CD4-positive, CD25-positive, alpha-beta regulatory T cell (primary cell): Measurements from ENCODE around the gene ARID5A. TPM values are rescaled to one million over a fixed set of nuclear protein-coding genes. Genes with fewer than 3 reads are reported as not detected.

ENCODE experiments used
- ATAC-seq, 2 donors: fragments of 150-1000 bp; cut with Tn5 transposase; one replicate each; pipeline ENCODE4 v1.10.0; 2021; ENCODE audit warnings: low read depth in 2 of 2, moderate number of reproducible peaks in 2 of 2, moderate library complexity in 1 of 2
- DNase-seq, 3 donors: peaks; one replicate each; pipeline versions ENCODE4 v3.0.0 to v3.0.0-alpha.2; 2012 to 2022; ENCODE audit warnings: mixed read lengths in 1 of 3
- H3K27ac ChIP-seq: one replicate; pipeline ENCODE4 v1.7.0; 2013; ENCODE audit warnings: mild to moderate bottlenecking, low read length; ENCODE audit not compliant: insufficient read depth, poor library complexity, severe bottlenecking
- H3K27me3 ChIP-seq: one replicate; pipeline ENCODE4 v1.7.0; 2013; ENCODE audit warnings: low read length; ENCODE audit not compliant: control insufficient read depth, insufficient read depth
- H3K36me3 ChIP-seq: one replicate; pipeline ENCODE4 v1.7.0; 2013; ENCODE audit warnings: mild to moderate bottlenecking, low read length, moderate library complexity; ENCODE audit not compliant: control insufficient read depth, insufficient read depth
- H3K4me1 ChIP-seq: 2 replicates; pipeline ENCODE4 v1.7.0; 2013; ENCODE audit warnings: mild to moderate bottlenecking, low read length; ENCODE audit not compliant: insufficient read depth, control insufficient read depth, poor library complexity, severe bottlenecking
- H3K4me3 ChIP-seq: one replicate; pipeline ENCODE4 v1.7.0; 2013; ENCODE audit warnings: low read depth, mild to moderate bottlenecking, low read length, moderate library complexity
- H3K9me3 ChIP-seq, 2 experiments: 1 replicate in 1 of 2; 2 replicates in 1 of 2; pipeline ENCODE4 v1.7.0; 2013; ENCODE audit warnings: low read length in 2 of 2, mild to moderate bottlenecking in 1 of 2, moderate library complexity in 1 of 2; ENCODE audit not compliant: control insufficient read depth in 2 of 2
- H3K27ac Mint-ChIP-seq, 3 donors: one replicate each; pipeline ENCODE4 v1.8.0; 2020 to 2022; ENCODE audit warnings: mild to moderate bottlenecking in 3 of 3, mixed read lengths in 3 of 3, moderate library complexity in 2 of 3
- H3K27me3 Mint-ChIP-seq: one replicate; pipeline ENCODE4 v1.8.0; 2022; ENCODE audit warnings: mild to moderate bottlenecking, mixed read lengths
- H3K36me3 Mint-ChIP-seq: one replicate; pipeline ENCODE4 v1.8.0; 2020; ENCODE audit warnings: mixed read lengths
- H3K4me1 Mint-ChIP-seq, 4 donors: one replicate each; pipeline ENCODE4 v1.8.0; 2020 to 2022; ENCODE audit warnings: mixed read lengths in 4 of 4, mild to moderate bottlenecking in 1 of 4
- H3K4me3 Mint-ChIP-seq, 4 donors: one replicate each; pipeline ENCODE4 v1.8.0; 2020 to 2022; ENCODE audit warnings: mild to moderate bottlenecking in 4 of 4, mixed read lengths in 4 of 4, moderate library complexity in 3 of 4
- H3K9me3 Mint-ChIP-seq, 7 donors: one replicate each; pipeline ENCODE4 v1.8.0; 2020 to 2022; ENCODE audit warnings: mixed read lengths in 7 of 7, mild to moderate bottlenecking in 3 of 7, moderate library complexity in 2 of 7
- polyA plus RNA-seq, 4 donors: library from polyadenylated mRNA; unstranded; fragments of 300-500 nt; fragmentation: Illumina TruSeq; gene quantifications; one replicate each; pipeline ENCODE4 v1.2.3, GENCODE V29; 2021
- total RNA-seq: library from RNA; stranded (reverse); gene quantifications from one replicate; pipeline ENCODE4 v1.2.3, GENCODE V29; 2022

ARID5A gene
- total and polyA plus RNA-seq, 5 donors from 2014 or later, result 63.5 to 180 (median 82.1) TPM

DNA sequence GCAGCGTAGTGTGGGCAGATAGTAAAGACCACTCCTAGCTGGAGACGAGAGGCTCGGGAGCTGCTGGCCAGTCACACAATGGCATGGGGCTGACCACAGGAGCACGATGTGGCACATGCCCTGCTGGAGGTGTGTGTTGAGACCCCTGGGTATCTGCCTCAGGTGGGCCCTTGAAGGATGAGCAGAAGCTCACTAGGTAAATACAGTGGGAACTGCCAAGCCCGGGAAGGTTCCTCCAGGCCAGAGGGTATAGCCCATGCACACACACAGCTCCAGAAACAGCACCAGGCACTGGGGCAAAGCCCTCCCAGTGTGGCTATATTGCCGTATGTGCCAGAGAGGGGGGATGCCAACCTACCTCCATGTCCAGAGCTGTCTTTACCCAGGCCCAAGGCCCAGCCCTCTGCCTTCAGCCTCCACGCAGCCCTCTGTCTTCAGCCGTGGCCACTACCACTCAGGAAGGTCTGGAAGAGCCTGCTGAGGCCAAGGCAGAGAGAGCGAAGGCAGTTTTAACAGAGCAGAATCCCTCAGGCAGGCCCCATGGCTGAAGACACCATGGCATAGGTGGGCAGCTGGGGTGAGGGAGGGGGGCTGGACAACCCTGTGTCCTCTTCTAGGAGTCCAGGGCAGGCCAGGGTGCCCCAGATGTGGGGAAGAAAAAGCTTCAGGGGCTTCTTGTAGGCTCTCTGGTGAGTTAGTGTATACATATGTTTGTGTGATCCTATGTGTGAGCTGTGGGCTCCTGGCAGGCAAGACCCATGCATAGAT, 7.0 kb upstream of the ARID5A start:
- Mint-ChIP-seq H3K27me3 (peaks cover 10% of the 10 kb centered on the region), H3K4me1 (peaks cover 19 to 71% (median 38%) of the 10 kb centered on the region in 4 donors), H3K4me3 (peak overlapping the region in 3 of 4 donors; percentile 50 to 79 (median 60)), H3K9me3 (no peaks in the 10 kb centered on the region), H3K27ac (peak overlapping the region; percentile 14 to 84 (median 67)), H3K36me3 (no peaks in the 10 kb centered on the region)
- Histone ChIP-seq H3K4me1 (peaks cover 48% of the 10 kb centered on the region), H3K4me3 (no peak overlapping the region), H3K27ac (no peak overlapping the region), H3K27me3 (no peaks in the 10 kb centered on the region), H3K36me3 (no peaks in the 10 kb centered on the region), H3K9me3 (no peaks in the 10 kb centered on the region)
- ATAC-seq (no peak), DNase-seq (no peak)

DNA sequence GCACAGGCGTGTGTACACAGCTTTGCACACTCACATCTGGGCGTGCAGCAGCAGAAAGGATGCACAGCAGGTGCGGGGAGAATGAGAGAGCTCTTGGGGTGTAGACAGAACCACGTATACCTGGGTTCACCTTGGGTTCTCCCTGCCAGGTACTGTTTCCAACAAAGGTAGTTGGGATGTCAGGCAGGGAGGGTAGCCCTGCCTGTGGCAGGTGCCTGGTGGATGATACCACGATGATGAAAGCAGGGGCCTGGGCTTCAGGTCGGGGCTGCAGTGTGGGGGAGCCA, 6.5 kb upstream of the ARID5A start:
- DNase-seq, result no peak
- Histone ChIP-seq H3K4me1 (peaks cover 42% of the 10 kb centered on the region), H3K27ac (no peak overlapping the region), H3K36me3 (no peaks in the 10 kb centered on the region), H3K4me3 (no peak overlapping the region), H3K27me3 (no peaks in the 10 kb centered on the region), H3K9me3 (no peaks in the 10 kb centered on the region)
- peaks cover 19 to 66% (median 38%) of the 10 kb centered on the region in 4 donors for H3K4me1 Mint-ChIP-seq
- ATAC-seq, result no peak
- H3K4me3 Mint-ChIP-seq, result peak overlapping the region in 3 of 4 donors; percentile 50 to 79 (median 60)
- peaks cover 10% of the 10 kb centered on the region for H3K27me3 Mint-ChIP-seq
- no peaks in the 10 kb centered on the region for H3K9me3 Mint-ChIP-seq
- no peaks in the 10 kb centered on the region for H3K36me3 Mint-ChIP-seq
- H3K27ac Mint-ChIP-seq, result peak overlapping the region in 2 of 3 donors; percentile 14 to 84

- H3K27ac ChIP-seq, result no peak overlapping the region
- peaks cover 19 to 70% (median 40%) of the 10 kb centered on the region in 4 donors for H3K4me1 Mint-ChIP-seq
- no peaks in the 10 kb centered on the region for H3K9me3 Mint-ChIP-seq
- no peaks in the 10 kb centered on the region for H3K9me3 ChIP-seq
- ATAC-seq (no peak), DNase-seq (no peak)
- peaks cover 10% of the 10 kb centered on the region for H3K27me3 Mint-ChIP-seq
- H3K27me3 ChIP-seq, result no peaks in the 10 kb centered on the region
- no peaks in the 10 kb centered on the region for H3K36me3 ChIP-seq
- H3K27ac Mint-ChIP-seq, result peak overlapping the region in 2 of 3 donors; percentile 31 to 84
- H3K4me3 ChIP-seq, result no peak overlapping the region
- peaks cover 38% of the 10 kb centered on the region for H3K4me1 ChIP-seq
- H3K4me3 Mint-ChIP-seq, result peak overlapping the region in 2 of 4 donors; percentile 50 to 79
- H3K36me3 Mint-ChIP-seq, result no peaks in the 10 kb centered on the region
These were observed 5.8 kb upstream of the ARID5A start for GRCh38 chr2:96530474-96531357.

- H3K4me1 ChIP-seq, result peaks cover 42% of the 10 kb centered on the region
These were observed 5.2 kb upstream of the ARID5A start for GRCh38 chr2:96531366-96531765.

DNA sequence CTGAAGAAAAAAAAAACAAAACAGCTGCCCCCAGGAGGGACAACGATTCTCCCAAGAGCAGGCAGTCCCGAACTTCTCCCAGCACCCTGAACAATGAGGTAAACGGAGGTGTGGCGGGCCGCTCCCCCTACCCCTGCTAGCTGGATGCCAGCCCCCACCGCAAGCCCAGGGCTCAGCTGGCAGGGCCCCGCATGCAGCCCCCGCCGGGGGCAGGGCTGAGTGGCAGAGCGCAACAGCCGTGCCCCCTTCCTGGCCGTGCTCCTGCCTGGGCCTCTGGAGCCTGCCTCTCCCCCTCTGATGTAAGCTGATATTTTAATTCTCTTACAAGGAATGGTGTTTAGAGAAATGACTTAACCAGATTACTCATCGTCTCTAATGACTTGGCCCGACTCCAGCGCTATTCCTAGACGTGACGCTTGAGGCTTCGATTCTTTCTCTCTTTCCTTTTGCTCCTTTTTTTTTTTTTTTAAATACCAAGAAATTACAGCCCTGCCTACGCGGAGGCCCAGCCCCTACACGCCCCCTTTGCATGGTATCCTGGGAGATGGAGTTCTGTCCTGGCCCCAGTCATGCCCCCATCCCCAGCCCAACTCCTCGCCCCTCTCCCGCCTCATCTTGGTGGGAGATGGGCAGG, 4.6 kb upstream of the ARID5A start:
- Mint-ChIP-seq H3K36me3 (no peaks in the 10 kb centered on the region), H3K9me3 (no peaks in the 10 kb centered on the region), H3K4me3 (peak overlapping the region; percentile 83 to 86 (median 84)), H3K4me1 (peaks cover 15 to 67% (median 38%) of the 10 kb centered on the region in 4 donors), H3K27me3 (peaks cover 7% of the 10 kb centered on the region), H3K27ac (peak overlapping the region; percentile 89 to 93 (median 90))
- Histone ChIP-seq H3K36me3 (no peaks in the 10 kb centered on the region), H3K27me3 (no peaks in the 10 kb centered on the region), H3K4me1 (peaks cover 36% of the 10 kb centered on the region), H3K4me3 (no peak overlapping the region), H3K9me3 (no peaks in the 10 kb centered on the region), H3K27ac (peak overlapping the region; percentile 56)
- DNase-seq (peak; percentile 76 to 84 (median 77)), ATAC-seq (peak; percentile 29 to 50)

More at GRCh38 chr2:96531366-96531765, 5.2 kb upstream of the ARID5A start:
- peaks cover 6% of the 10 kb centered on the region for H3K27me3 Mint-ChIP-seq
- Histone ChIP-seq H3K27ac (peak overlapping the region; percentile 56), H3K4me3 (no peak overlapping the region), H3K36me3 (no peaks in the 10 kb centered on the region), H3K9me3 (no peaks in the 10 kb centered on the region), H3K27me3 (no peaks in the 10 kb centered on the region)
- peaks cover 19 to 71% (median 40%) of the 10 kb centered on the region in 4 donors for H3K4me1 Mint-ChIP-seq
- no peaks in the 10 kb centered on the region for H3K36me3 Mint-ChIP-seq
- DNase-seq (no peak), ATAC-seq (no peak)
- peak overlapping the region in 3 of 4 donors; percentile 41 to 86 (median 84) for H3K4me3 Mint-ChIP-seq
- H3K9me3 Mint-ChIP-seq, result no peaks in the 10 kb centered on the region
- peak overlapping the region; percentile 31 to 90 (median 89) for H3K27ac Mint-ChIP-seq

GRCh38 chr2:96532641-96533291, 3.8 kb upstream of the ARID5A start:
- peak overlapping the region; percentile 39 for H3K27ac ChIP-seq
- peaks cover 14 to 64% (median 37%) of the 10 kb centered on the region in 4 donors for H3K4me1 Mint-ChIP-seq
- no peaks in the 10 kb centered on the region for H3K9me3 Mint-ChIP-seq
- H3K36me3 Mint-ChIP-seq, result no peaks in the 10 kb centered on the region
- peak overlapping the region; percentile 76 to 93 (median 89) for H3K27ac Mint-ChIP-seq
- ATAC-seq, result no peak
- no peak for DNase-seq
- H3K9me3 ChIP-seq, result no peaks in the 10 kb centered on the region
- no peaks in the 10 kb centered on the region for H3K36me3 ChIP-seq
- H3K4me1 ChIP-seq, result peaks cover 33% of the 10 kb centered on the region
- no peaks in the 10 kb centered on the region for H3K27me3 ChIP-seq
- peaks cover 10% of the 10 kb centered on the region for H3K27me3 Mint-ChIP-seq
- peak overlapping the region; percentile 83 to 86 (median 84) for H3K4me3 Mint-ChIP-seq
- no peak overlapping the region for H3K4me3 ChIP-seq
